HG03558 (cell line): ENCODE measurements around the gene FXYD2.

Experiments
- ATAC-seq: cut with Tn5 transposase; IDR thresholded peaks from one replicate; pipeline ENCODE4 v1.9.1; 2021; ENCODE audit warnings: moderate number of reproducible peaks; ENCODE audit not compliant: unreplicated experiment; ENCODE audit errors: extremely low read depth

FXYD2 gene

DNA sequence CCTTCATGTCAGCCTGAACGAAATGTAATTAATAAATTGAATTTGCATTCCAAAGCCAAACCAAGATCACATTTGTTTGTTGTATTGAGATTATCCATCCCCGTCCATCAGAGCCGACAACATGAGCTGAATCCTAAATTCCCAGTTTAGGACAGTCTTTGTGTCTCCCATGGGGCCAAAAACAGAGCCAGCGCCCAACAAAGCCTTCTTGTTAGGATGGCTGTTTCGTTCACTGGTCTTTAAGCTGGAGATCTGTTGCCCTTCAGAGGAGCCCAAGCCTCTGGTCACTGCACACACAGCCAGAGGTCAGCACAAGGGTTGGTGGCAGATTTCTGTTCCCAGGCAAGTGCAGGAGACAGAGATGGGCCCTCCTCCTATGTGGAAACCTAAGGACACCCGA, 53.3 kb downstream of the FXYD2 start:
- ATAC-seq = no peak

DNA sequence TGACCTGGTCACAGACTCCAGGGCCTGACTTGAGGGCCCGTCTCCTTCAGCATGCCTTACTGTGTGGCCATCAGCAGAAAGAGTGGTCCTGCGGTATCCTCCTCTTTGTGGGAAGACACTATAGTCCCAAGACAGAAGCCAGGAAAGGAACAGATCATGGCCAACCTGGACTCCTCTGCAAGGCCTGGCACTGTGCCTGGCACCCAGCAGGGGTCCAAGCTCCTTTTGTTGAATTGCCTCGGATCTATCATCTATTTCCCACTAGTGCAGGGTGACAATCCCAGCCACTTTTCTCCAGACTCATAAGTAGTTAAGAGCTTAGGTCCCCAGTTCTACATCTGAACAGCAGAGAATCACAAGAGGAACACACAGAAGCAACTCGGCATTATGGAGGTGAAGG, 54.5 kb downstream of the FXYD2 start:
- no peak for ATAC-seq
